DMS153 treated with DMSO at 0.1 percent for 48 hours (cell line): Measurements from ENCODE around the gene ANK2.
A peak's percentile ranks its signal among the peaks of the same experiment; 100 is the strongest.

Experiments used
- DNase-seq: peaks from one replicate; lab custom pipeline; 2025; ENCODE audit not compliant: unreplicated experiment; lab: John Stamatoyannopoulos, UW

Gene ANK2

DNA sequence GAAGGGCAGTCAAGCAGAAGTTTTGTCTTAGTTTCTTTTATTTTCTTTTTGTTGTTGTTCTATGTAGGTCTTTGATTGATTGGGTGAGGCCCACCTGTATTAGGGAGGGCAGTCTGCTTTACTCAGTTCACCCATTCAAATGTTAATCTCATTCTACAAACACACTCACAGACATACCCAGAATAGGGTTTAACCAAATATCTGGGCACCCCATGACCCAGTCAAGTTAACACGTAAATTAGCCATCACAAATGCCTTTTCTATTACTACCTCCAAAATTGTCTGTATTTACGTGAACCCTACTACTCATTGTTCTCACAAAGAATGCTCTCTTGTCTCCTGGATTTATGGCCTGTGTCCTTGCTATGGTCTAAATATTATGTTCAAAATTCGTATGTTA, 339.7 kb downstream of the ANK2 start:
- no peak for DNase-seq

DNA sequence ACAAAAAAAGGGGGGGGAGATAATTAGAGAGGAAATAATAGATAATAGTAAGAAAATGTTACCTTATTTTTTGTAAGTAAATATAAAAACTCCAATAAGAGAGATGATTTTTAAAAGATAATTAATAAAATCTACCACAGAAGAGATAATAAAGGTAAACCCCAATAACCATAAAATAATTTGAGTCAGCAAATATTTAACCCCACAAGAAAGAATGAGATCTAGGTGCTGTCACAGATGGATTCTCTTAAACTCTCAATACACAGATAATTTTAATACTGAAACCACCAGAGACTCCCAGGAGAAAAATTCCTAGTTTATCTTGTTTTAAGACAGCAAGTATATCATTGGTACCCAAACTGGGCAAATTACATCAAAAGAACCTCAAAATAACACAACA, 341.4 kb downstream of the ANK2 start:
- DNase-seq = no peak

- DNase-seq = no peak
These were observed 344.8 kb downstream of the ANK2 start for GRCh38 chr4:113394108-113394729.

DNA sequence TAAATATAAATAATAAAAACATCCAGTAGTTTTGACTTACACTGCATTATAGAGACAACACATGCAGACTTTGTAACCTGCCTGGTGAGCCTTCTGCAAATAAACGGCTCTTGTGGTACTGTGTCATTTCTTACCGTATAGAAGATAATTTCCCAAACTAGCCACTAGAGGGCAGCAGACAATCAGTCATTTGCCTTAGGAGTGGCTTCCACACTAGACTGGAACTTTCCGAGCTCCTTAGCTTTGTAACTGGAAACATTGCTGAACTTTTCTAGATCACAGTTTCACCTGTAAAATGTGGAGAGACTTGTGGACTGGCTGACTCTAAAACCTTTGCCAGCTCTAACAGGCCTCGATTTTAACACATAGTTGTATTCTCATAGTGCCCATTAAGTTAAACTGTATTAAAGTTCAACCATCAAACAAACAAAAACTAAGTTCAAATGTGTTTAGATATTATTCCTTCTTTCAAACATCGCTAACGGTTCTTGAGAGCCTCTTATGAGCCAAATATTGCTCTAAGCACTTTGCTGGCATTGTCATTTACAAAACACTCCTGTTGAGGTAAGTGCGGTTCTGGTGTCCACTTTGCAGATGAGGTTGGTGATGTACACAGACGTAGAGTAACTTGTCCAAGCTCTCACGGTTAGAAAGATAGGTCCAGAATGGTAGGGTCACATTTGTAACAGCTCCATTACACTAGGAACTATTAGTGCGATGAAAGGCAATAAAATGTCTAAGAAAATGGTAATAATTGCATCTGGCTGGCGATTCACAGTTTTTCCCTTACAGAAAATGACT, 345.5 kb downstream of the ANK2 start:
- DNase-seq = peak; percentile 83

- DNase-seq = no peak
These were observed 347.8 kb downstream of the ANK2 start for GRCh38 chr4:113397114-113397701.

DNA sequence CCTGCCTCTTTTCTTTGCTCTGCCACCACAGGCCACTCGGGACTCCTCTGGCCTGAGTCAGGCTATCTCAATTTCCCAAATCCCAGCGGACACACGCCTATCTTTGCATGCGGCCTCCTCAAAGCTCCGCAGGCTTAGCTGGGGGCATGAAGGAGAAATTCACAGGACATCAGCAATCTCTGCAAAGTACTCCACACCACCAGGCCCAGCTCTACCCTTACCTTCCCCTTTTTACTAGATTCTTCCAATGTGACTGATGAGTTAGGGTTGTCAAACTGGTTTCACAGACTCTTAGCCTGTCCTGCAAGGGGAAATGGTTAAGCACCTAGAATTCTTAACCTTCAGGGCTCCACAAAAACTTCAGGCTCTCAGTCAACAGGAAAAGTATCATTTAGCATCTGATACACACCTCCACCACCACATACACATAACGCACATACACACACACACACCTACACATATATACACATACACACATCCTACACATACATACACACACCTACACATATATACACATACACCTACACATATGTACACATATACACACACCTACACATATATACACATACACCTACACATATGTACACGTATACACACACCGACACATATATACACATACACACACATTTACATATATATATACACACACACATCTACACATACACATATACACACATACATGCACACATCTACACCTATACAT, 349.1 kb downstream of the ANK2 start:
- DNase-seq = no peak

DNA sequence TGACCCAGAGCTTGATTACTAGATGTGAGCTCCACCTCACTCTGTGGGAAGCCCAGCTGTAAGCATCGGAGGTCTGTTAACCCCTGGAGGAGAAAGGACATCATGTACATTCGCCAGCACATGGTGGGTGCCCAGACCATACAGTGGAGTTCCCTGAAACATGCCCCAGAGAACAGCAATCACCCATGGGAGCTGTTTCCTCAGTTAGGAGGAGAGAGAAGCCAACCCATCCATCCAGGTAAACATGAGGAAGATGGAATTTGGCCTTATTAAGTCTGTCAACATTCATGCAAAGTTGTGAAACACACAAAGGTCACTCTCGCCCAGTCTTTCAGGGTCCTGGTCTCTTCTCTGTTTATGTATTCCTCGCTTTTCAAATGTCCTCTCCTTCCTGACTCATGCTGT, 354.7 kb downstream of the ANK2 start:
- DNase-seq = no peak

- no peak for DNase-seq
These were observed 355.4 kb downstream of the ANK2 start for GRCh38 chr4:113404841-113405240.

DNA sequence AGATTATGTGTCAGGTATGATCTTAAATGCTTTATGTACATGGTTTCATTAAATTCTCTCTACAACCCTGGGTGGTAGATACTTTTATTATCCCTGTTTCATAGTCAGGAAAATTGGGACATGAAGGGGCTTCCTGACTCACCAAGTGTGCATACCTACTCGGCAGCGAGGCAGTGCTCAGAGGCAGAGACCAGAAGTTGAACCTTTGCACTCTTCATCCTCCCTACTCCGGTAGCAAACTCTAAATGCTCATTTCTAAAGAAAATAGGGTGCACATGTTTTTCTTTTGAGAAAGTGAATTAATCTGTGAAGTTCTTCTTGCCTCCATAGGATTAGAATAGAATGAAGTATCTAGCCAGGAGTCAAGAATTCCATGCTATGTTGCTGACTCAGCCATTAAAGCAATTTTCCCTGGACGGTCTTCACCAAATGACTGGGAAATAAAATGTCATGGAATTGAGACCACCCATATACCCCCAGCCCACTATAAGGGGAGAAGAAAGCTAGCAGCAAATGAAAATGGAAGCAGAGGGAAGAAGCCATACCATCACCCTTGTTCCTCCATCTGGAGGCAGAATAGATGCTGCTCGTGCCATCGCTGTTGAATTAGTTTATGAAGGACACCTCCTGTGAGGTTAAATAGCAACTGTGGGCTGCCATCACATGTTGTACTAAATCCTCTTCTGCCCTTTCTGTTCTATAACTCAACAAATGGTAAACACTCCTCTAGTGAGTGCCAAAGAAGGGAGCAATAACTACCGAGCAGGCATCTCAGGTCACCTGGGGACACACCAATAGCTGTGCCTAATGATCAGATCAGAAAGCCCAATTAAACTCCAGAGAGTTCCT, 356.6 kb downstream of the ANK2 start:
- DNase-seq = no peak

DNA sequence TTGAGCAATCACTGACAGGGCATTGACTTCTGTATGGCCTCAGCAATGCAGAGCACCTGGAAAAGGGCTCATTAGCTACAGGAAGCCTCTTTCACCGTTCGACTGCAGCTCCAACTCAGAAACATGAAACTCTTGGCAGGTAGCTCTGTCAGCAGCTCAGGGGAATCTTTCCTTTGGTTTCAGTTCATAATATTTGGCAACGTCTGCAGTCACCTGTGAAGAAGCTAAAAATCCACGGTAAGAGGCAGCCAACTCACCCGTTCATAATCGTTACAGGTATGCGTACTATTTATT, 357.2 kb downstream of the ANK2 start:
- DNase-seq = peak; percentile 75

GRCh38 chr4:113407409-113407808, 358.0 kb downstream of the ANK2 start:
- peak; percentile 76 for DNase-seq

DNA sequence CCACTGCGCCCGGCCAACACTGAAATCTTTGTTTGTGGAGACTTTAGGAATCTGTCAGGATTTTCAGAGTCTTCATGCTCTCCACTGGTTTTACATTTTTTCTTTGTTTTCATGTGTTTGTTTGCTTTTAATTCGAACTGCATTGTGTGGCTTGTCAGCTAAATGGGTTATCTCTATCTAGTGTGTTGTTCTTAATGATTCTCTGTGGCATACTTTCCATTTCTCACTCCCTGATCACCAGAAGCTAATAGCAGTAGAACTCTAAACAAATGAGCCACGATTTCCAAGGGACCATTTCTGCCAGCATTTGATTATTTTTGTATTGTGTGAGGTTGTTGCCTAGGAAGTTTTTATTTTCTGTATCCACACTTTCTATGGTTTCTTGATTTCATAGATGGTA, 359.7 kb downstream of the ANK2 start:
- no peak for DNase-seq

DNA sequence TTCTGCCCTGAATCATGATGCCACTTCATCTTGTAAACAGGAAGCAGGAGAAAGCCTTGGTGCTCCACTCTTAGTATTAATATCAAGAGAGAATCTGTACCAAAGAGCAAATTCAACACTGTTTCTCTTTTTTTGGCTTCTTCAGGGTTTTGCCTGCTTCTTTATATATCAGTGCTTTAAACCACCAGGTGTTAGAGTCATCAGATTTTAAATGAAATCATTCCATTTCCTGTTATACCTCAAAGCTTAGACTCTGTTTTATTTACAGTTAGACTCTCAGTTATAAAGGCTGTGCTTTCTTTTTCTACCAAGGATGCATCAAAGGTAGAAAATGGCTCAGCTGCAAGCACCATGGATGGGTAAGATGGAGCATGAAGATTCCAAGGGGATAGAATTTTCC, 361.2 kb downstream of the ANK2 start:
- no peak for DNase-seq

GRCh38 chr4:113411496-113411938, 362.1 kb downstream of the ANK2 start:
- no peak for DNase-seq

GRCh38 chr4:113419631-113420030, 370.2 kb downstream of the ANK2 start:
- no peak for DNase-seq

DNA sequence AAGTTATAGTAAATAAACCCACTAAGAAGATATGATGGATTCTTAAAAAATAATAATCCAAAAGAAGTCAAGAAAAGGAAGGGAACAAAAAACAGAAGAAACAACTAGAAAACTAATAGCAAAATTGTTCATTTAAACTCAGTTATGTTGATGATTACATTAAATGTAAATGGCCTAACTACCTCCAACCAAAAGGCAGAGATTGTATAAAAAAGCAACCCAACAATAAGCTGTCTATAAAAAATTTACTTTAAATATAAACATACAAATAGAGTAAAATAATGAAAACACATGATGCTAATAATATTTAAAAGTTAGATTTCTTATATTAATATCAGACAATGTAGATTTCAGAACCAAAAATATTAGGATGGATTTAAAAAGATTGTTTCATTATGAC, 371.5 kb downstream of the ANK2 start:
- DNase-seq = no peak

- DNase-seq = no peak
These were observed 374.2 kb downstream of the ANK2 start for GRCh38 chr4:113423631-113424030.

GRCh38 chr4:113433116-113433515, 383.7 kb downstream of the ANK2 start:
- no peak for DNase-seq
